Erythroblast (primary cell): ENCODE measurements around the gene CNOT8.

Source experiments
- GATA1 ChIP-seq: IDR thresholded peaks from 2 replicates; pipeline ENCODE4 v1.6.1; 2011; ENCODE audit warnings: low read depth, mild to moderate bottlenecking, control low read depth, low read length, moderate library complexity
- POLR2A ChIP-seq: IDR thresholded peaks from 2 replicates; pipeline ENCODE4 v1.6.1; 2011; ENCODE audit warnings: mild to moderate bottlenecking, low read length

DNA sequence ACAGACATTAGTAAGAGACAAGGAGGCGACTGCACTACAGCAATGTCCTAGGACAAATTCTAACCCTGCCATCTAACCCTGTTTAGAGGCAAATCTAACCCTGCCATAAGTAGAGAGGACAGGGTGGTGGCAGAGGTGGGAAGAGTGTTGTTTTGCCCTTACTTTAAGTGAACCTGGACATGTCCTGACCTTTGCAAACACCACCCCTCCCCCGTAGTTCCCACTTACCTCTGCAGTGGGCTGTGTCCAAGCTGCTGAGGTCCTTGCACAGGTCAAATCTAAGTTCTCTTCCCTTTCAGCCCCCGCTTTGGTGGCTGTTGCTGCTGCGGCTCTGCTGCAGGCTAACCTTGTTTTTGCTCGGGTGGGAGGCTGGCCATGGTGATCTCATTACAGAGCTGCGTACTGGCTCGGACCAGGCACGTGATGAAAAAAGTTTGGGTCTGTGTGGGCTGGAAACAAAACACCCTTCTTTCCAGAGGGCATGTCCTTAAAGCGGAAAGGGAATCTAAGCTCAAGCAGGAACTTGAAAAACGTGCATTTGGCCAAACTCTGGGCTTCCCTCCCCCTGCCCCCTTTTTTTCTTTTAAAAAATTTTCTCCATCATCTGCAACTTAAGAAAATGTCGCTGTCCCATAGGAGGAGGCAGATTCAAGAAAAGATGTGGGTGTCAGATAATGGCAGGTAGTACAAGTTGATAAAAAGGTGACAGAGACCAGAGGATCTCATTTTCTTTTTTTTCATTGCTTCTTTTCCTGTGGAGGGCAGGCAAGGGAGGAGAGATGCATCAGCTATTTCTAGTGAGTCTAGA lies 8.0 kb upstream of the CNOT8 start, which contains the start of gene FAXDC2:
- no peak for TF ChIP-seq POLR2A
- no peak for TF ChIP-seq GATA1
